Epithelial cell of esophagus (primary cell): ENCODE measurements around the gene DOK3.

Source experiments
- DNase-seq: peaks from one replicate; pipeline ENCODE4 v3.0.0; 2010; ENCODE audit warnings: low read depth
- H3K4me3 ChIP-seq: 2 replicates; pipeline ENCODE4 v1.5.1; 2011; ENCODE audit warnings: mild to moderate bottlenecking, low read length, control low read depth
- CTCF ChIP-seq: IDR thresholded peaks from 2 replicates; pipeline ENCODE4 v1.5.1; 2011; ENCODE audit warnings: low read depth, mild to moderate bottlenecking, low read length, control low read depth, inconsistent platforms; ENCODE audit not compliant: insufficient read depth; ENCODE audit errors: missing control alignments

DOK3 gene

GRCh38 chr5:177553671-177554429, 44.2 kb upstream of the DOK3 start:
- peak overlapping the region; percentile 74 for H3K4me3 ChIP-seq
- no peak for TF ChIP-seq CTCF
- DNase-seq = peak; percentile 27

GRCh38 chr5:177552839-177553455, 43.3 kb upstream of the DOK3 start:
- no peak for TF ChIP-seq CTCF
- peak overlapping the region; percentile 74 for H3K4me3 ChIP-seq
- peak; percentile 35 for DNase-seq

DNA sequence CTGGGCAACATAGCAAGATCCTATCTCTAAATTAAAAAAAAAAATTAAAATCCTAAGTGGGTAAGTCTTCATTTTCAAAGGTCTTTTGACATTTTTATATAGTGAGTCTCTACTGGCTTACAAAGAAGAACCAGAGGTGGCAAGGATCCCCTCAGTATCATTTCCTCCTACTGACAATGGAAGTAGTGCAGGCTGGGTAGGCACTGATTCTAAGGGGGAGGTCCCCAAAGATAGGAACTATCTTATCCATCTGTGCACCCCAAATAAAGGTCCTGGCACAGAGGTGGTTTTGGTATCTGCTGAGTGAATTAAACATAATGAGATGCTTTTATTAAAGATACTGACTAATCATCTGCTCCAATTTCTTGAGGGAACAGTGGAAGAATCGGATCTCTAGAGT, 40.5 kb upstream of the DOK3 start:
- TF ChIP-seq CTCF = no peak
- H3K4me3 ChIP-seq = no peak overlapping the region
- DNase-seq = no peak

DNA sequence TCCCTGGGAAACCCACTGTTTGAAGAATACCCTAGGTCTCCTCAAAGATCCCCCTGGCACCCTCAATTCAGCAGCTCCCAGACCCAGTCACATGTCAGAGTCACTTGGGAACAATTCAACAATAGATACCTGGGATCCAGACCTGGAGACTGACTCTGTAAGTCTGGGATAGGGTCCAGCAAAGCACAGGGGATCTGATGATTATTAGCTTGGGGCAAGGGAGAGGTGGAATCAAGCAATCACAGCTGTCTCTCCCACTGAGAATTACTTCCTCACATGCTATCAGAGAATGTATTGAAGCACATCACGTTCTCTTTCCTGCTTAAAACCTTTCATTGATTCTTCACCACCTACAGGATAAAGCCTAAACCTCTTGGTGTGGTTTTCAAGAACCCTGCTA, 38.9 kb upstream of the DOK3 start:
- TF ChIP-seq CTCF = no peak
- DNase-seq = no peak
- H3K4me3 ChIP-seq = no peak overlapping the region

GRCh38 chr5:177547736-177548135, 38.1 kb upstream of the DOK3 start:
- DNase-seq = no peak
- TF ChIP-seq CTCF = no peak
- H3K4me3 ChIP-seq = no peak overlapping the region

- DNase-seq = peak; percentile 98
- no peak for TF ChIP-seq CTCF
- no peak overlapping the region for H3K4me3 ChIP-seq
Observed at GRCh38 chr5:177546258-177546741, 36.7 kb upstream of the DOK3 start.
